Panc1 (cell line): ENCODE results near the gene ATXN10. TPM values are rescaled to one million over a fixed set of nuclear protein-coding genes. Genes with fewer than 3 reads are reported as not detected.

Source experiments
- ATAC-seq: fragments of 200-7000 bp; cut with Tn5 transposase; 2 replicates; pipeline ENCODE4 v1.9.1; 2020; ENCODE audit warnings: mild to moderate bottlenecking, moderate library complexity
- BruUV-seq: library from RNA; stranded (reverse); fragments of 400-500 nt; replicated peaks from 2 replicates; lab custom pipeline; 2021; lab: Mats Ljungman, UMichigan
- CTCF ChIA-PET: fragments of 300-600 bp; sonication (Branson Sonifier 250); formaldehyde crosslinking; loops from one replicate; lab custom pipeline; 2022; ENCODE audit warnings: antibody characterized with exemption; lab: Charles Lee
- POLR2A ChIA-PET: fragments of 300-600 bp; sonication (Branson Sonifier 250); formaldehyde crosslinking; loops from one replicate; lab custom pipeline; 2022; ENCODE audit warnings: antibody characterized with exemption; lab: Charles Lee
- DNase-seq: peaks from one replicate; pipeline ENCODE4 v3.0.0-alpha.2; 2010; ENCODE audit warnings: low read depth, low spot score
- H3K27ac ChIP-seq: 2 replicates; pipeline ENCODE4 v1.5.1; 2011; ENCODE audit warnings: mild to moderate bottlenecking, low read length, inconsistent platforms
- H3K27me3 ChIP-seq: fragments of 200-500 bp; sonication (Bioruptor generic); 2 replicates; pipeline ENCODE4 v1.6.0; 2014; ENCODE audit warnings: low read length, inconsistent platforms; ENCODE audit not compliant: control insufficient read depth, insufficient read depth
- H3K36me3 ChIP-seq: fragments of 200-500 bp; sonication (Bioruptor generic); 2 replicates; pipeline ENCODE4 v1.5.1; 2014; ENCODE audit warnings: inconsistent platforms, mild to moderate bottlenecking, low read length, moderate library complexity; ENCODE audit not compliant: control insufficient read depth, insufficient read depth
- H3K4me1 ChIP-seq: 2 replicates; pipeline ENCODE4 v1.5.1; 2011; ENCODE audit warnings: inconsistent platforms, mild to moderate bottlenecking, low read length, moderate library complexity; ENCODE audit not compliant: control insufficient read depth, insufficient read depth
- H3K4me3 ChIP-seq, 2 experiments: 2 replicates each; pipeline ENCODE4 v1.5.1; 2011 to 2012; ENCODE audit warnings: low read depth in 2 of 2, low read length in 2 of 2, mild to moderate bottlenecking in 2 of 2, inconsistent platforms in 1 of 2, moderate library complexity in 1 of 2
- H3K9me3 ChIP-seq: fragments of 200-500 bp; sonication (Bioruptor generic); 2 replicates; pipeline ENCODE4 v1.5.1; 2014; ENCODE audit warnings: low read depth, mild to moderate bottlenecking, inconsistent platforms, low read length, moderate library complexity; ENCODE audit not compliant: control insufficient read depth, insufficient read depth
- CTCF ChIP-seq: fragments of 450-650 bp; IDR thresholded peaks from 2 replicates; pipeline ENCODE4 v1.5.1; 2017; ENCODE audit warnings: mild to moderate bottlenecking
- POLR2AphosphoS5 ChIP-seq: IDR thresholded peaks from 2 replicates; pipeline ENCODE4 v1.6.1; 2012; ENCODE audit warnings: mild to moderate bottlenecking, low read depth, low read length, moderate library complexity
- SIN3A ChIP-seq: IDR thresholded peaks from 2 replicates; pipeline ENCODE4 v1.6.1; 2012; ENCODE audit warnings: low read depth, mild to moderate bottlenecking, low read length, moderate library complexity, borderline replicate concordance; ENCODE audit not compliant: insufficient read depth
- TCF7L2 ChIP-seq: IDR thresholded peaks from 2 replicates; pipeline ENCODE4 v1.6.1; 2011; ENCODE audit warnings: mild to moderate bottlenecking, low read depth, low read length, inconsistent platforms
- in situ Hi-C: cut with HindIII; loops from 2 replicates; pipeline ENCODE4 v1.10.0; 2016; ENCODE audit warnings: low sequenced_read_pairs, low pct_unique_long_range_greater_than_20kb
- intact Hi-C: fragments of 100-400 bp; cut with micrococcal nuclease; formaldehyde crosslinking; loops from one replicate; pipeline ENCODE4 v1.10.0; 2022; ENCODE audit not compliant: unreplicated experiment
- microRNA-seq: library from miRNA; unstranded; fragments of <30 nt; microRNA quantifications from one replicate; pipeline ENCODE4 v1.1.0, GENCODE V29; 2020; ENCODE audit not compliant: unreplicated experiment
- total RNA-seq: library from RNA; stranded (reverse); gene quantifications from one replicate; pipeline ENCODE4 v1.2.1, GENCODE V29; 2021; ENCODE audit not compliant: unreplicated experiment
- TF ChIP-seq, protein P1 (sequence below), 2 experiments: IDR thresholded peaks; 2 replicates each; pipeline ENCODE4 v1.6.1; 2011 to 2012; ENCODE audit warnings: low read depth in 2 of 2, control low read depth in 1 of 2, low read length in 1 of 2, mild to moderate bottlenecking in 1 of 2, moderate library complexity in 1 of 2; ENCODE audit not compliant: insufficient read depth in 1 of 2

The ATXN10 gene
- total RNA-seq, 1 experiment from 2014 or later, result 184 TPM

DNA sequence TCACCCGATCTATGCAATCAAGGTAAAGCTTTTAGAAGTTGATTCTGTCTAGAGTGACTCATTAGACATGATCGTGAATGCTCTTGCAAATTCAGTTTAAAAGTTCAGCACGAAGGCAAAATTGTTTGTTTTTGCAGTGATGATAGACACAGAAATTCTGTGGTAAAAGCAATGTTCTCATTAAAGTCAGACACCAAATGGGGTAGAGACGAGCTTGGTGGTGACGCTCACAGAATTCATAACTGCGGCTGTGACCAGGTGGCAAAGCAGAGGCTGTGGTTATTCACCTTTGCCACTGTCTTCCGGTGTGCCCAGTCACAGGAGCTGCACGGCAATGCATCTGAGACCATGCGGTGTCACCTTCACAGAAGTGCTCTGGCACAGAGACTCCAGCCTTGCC lies 221.9 kb downstream of the ATXN10 start:
- no peak for ATAC-seq
- POLR2A ChIA-PET, result no interaction called here
- H3K9me3 ChIP-seq, result no peaks in the 10 kb centered on the region

More for the DNA sequence above, 221.9 kb downstream of the ATXN10 start:
- no peak for DNase-seq
- TF ChIP-seq, protein P1, sequence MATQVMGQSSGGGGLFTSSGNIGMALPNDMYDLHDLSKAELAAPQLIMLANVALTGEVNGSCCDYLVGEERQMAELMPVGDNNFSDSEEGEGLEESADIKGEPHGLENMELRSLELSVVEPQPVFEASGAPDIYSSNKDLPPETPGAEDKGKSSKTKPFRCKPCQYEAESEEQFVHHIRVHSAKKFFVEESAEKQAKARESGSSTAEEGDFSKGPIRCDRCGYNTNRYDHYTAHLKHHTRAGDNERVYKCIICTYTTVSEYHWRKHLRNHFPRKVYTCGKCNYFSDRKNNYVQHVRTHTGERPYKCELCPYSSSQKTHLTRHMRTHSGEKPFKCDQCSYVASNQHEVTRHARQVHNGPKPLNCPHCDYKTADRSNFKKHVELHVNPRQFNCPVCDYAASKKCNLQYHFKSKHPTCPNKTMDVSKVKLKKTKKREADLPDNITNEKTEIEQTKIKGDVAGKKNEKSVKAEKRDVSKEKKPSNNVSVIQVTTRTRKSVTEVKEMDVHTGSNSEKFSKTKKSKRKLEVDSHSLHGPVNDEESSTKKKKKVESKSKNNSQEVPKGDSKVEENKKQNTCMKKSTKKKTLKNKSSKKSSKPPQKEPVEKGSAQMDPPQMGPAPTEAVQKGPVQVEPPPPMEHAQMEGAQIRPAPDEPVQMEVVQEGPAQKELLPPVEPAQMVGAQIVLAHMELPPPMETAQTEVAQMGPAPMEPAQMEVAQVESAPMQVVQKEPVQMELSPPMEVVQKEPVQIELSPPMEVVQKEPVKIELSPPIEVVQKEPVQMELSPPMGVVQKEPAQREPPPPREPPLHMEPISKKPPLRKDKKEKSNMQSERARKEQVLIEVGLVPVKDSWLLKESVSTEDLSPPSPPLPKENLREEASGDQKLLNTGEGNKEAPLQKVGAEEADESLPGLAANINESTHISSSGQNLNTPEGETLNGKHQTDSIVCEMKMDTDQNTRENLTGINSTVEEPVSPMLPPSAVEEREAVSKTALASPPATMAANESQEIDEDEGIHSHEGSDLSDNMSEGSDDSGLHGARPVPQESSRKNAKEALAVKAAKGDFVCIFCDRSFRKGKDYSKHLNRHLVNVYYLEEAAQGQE (IDR thresholded peaks at IDR 0.05; ENCODE audit: insufficient read depth in 1 of 2, low read depth in 2 of 2, low read length in 1 of 2), result no peak
- TF ChIP-seq TCF7L2 (no peak), POLR2AphosphoS5 (no peak), SIN3A (no peak), CTCF (no peak)
- CTCF ChIA-PET, result interaction anchor here (0.5 kb wide), 1 partner anchor 248 kb away, joined by 6 read pairs; no protein-coding TSS in a partner anchor
- no peak overlapping the region for H3K4me3 ChIP-seq
- no TSS peak for BruUV-seq
- intact Hi-C loops, result no loop called here
- no peaks in the 10 kb centered on the region for H3K36me3 ChIP-seq
- no peaks in the 10 kb centered on the region for H3K4me1 ChIP-seq
- no peak overlapping the region for H3K27ac ChIP-seq
- H3K27me3 ChIP-seq, result no peaks in the 10 kb centered on the region
- in situ Hi-C loops, result no loop called here

Small RNA genes within 50 kb of the gene (microRNA-seq; reads per million reads assigned to microRNA genes)
- not detected for gene MIR4762

Other genes with a start within 250 kb of the ATXN10 start
- gene FBLN1, start 169.0 kb upstream of the ATXN10 start, total RNA-seq, result 143 TPM